AG04450 (cell line): ENCODE data around the gene RIPOR2. TPM values are rescaled to one million over a fixed set of nuclear protein-coding genes. Genes with fewer than 3 reads are reported as not detected.

ENCODE experiments used
- CTCF ChIA-PET: fragments of 300-600, 350-600 bp; formaldehyde crosslinking; extraction: SDS; loops from one replicate; lab custom pipeline; 2022; ENCODE audit warnings: antibody characterized with exemption, inconsistent platforms; lab: Charles Lee
- POLR2A ChIA-PET: fragments of 350-600 bp; formaldehyde crosslinking; extraction: SDS; loops from one replicate; lab custom pipeline; 2021; ENCODE audit warnings: antibody characterized with exemption, inconsistent platforms; lab: Yijun Ruan, JAX
- DNase-seq: peaks from one replicate; pipeline ENCODE4 v3.0.0-alpha.2; 2011; ENCODE audit warnings: low read depth, low spot score
- H3K27ac ChIP-seq: one replicate; pipeline ENCODE4 v1.5.1; 2012; ENCODE audit warnings: low read depth, low read length, control low read depth
- H3K27me3 ChIP-seq: one replicate; pipeline ENCODE4 v1.6.0; 2012; ENCODE audit warnings: low read length; ENCODE audit not compliant: control insufficient read depth, insufficient read depth
- H3K4me3 ChIP-seq: 2 replicates; pipeline ENCODE4 v1.5.1; 2011; ENCODE audit warnings: mild to moderate bottlenecking, low read depth, low read length, control low read depth
- H3K9me3 ChIP-seq: 2 replicates; pipeline ENCODE4 v1.5.1; 2012; ENCODE audit warnings: low read length; ENCODE audit not compliant: control insufficient read depth, insufficient read depth
- polyA minus RNA-seq: library from RNA; depleted of rRNA, polyadenylated mRNA; stranded (reverse); fragments of >200 nt; gene quantifications from 2 replicates; pipeline ENCODE4 v1.2.3, GENCODE V29; 2011; rRNA and poly(A)+ RNA removed
- polyA plus RNA-seq: library from polyadenylated mRNA; depleted of rRNA; stranded (reverse); fragments of >200 nt; gene quantifications from 2 replicates; pipeline ENCODE4 v1.2.3, GENCODE V29; 2011; rRNA removed
- TF ChIP-seq, protein P1 (sequence below): IDR thresholded peaks from 2 replicates; pipeline ENCODE4 v1.5.1; 2011; ENCODE audit warnings: low read depth, low read length, control low read depth, inconsistent platforms

The RIPOR2 gene, protein sequence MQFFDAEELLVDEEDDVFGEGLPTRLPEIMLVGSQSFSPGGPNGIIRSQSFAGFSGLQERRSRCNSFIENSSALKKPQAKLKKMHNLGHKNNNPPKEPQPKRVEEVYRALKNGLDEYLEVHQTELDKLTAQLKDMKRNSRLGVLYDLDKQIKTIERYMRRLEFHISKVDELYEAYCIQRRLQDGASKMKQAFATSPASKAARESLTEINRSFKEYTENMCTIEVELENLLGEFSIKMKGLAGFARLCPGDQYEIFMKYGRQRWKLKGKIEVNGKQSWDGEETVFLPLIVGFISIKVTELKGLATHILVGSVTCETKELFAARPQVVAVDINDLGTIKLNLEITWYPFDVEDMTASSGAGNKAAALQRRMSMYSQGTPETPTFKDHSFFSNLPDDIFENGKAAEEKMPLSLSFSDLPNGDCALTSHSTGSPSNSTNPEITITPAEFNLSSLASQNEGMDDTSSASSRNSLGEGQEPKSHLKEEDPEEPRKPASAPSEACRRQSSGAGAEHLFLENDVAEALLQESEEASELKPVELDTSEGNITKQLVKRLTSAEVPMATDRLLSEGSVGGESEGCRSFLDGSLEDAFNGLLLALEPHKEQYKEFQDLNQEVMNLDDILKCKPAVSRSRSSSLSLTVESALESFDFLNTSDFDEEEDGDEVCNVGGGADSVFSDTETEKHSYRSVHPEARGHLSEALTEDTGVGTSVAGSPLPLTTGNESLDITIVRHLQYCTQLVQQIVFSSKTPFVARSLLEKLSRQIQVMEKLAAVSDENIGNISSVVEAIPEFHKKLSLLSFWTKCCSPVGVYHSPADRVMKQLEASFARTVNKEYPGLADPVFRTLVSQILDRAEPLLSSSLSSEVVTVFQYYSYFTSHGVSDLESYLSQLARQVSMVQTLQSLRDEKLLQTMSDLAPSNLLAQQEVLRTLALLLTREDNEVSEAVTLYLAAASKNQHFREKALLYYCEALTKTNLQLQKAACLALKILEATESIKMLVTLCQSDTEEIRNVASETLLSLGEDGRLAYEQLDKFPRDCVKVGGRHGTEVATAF
- polyA plus RNA-seq (7.3 TPM in 2 replicates), polyA minus RNA-seq (10.6 and 10.9 TPM in 2 replicates)

- H3K4me3 ChIP-seq: no peak within 1 kb of the TSS
- TF ChIP-seq, protein P1, sequence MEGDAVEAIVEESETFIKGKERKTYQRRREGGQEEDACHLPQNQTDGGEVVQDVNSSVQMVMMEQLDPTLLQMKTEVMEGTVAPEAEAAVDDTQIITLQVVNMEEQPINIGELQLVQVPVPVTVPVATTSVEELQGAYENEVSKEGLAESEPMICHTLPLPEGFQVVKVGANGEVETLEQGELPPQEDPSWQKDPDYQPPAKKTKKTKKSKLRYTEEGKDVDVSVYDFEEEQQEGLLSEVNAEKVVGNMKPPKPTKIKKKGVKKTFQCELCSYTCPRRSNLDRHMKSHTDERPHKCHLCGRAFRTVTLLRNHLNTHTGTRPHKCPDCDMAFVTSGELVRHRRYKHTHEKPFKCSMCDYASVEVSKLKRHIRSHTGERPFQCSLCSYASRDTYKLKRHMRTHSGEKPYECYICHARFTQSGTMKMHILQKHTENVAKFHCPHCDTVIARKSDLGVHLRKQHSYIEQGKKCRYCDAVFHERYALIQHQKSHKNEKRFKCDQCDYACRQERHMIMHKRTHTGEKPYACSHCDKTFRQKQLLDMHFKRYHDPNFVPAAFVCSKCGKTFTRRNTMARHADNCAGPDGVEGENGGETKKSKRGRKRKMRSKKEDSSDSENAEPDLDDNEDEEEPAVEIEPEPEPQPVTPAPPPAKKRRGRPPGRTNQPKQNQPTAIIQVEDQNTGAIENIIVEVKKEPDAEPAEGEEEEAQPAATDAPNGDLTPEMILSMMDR: no peak
- no peaks in the 10 kb centered on the region for H3K9me3 ChIP-seq
- no peaks in the 10 kb centered on the region for H3K27me3 ChIP-seq
- no peak for DNase-seq
- H3K27ac ChIP-seq: no peak within 1 kb of the TSS
- ChIA-PET CTCF (interaction anchor here (1.4 to 1.5 kb wide), 2 partner anchors 83 to 135 kb away, joined by 5 to 6 read pairs; no protein-coding TSS in a partner anchor), POLR2A (no interaction called here)
Observed at GRCh38 chr6:24935366-24936152, at the start of gene RIPOR2. TSS of gene RIPOR2 (minus strand) at chr6:24935960. CDS start at chr6:24935898, 62 bp downstream.

DNA sequence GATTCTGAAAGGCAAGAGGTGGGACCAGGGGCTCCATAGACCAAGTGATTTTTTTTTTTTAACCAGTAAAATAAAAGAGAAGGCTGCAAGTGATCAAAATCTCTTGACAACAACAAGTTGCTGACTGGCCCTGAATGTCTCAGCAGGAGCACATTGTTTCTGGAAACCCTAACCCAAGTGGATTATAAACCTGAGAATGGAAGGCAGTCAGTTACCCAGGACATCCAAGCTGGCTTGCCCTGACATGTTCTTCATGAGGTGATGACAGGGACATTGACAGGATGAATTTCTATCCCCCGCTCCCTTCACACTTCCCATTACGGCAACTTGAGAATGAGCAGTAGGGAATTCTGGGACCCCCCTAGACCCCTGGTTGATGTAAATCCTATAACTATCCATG is 49.6 kb upstream of the RIPOR2 start:
- H3K27me3 ChIP-seq: no peaks in the 10 kb centered on the region
- no peak for DNase-seq
- ChIA-PET POLR2A (no interaction called here), CTCF (no interaction called here)
- H3K4me3 ChIP-seq: no peak overlapping the region
- no peak overlapping the region for H3K27ac ChIP-seq
- no peaks in the 10 kb centered on the region for H3K9me3 ChIP-seq
- TF ChIP-seq, protein P1: no peak

- Histone ChIP-seq H3K4me3 (no peak overlapping the region), H3K27me3 (no peaks in the 10 kb centered on the region), H3K9me3 (no peaks in the 10 kb centered on the region), H3K27ac (no peak overlapping the region)
- no peak for DNase-seq
- TF ChIP-seq, protein P1: no peak
- ChIA-PET POLR2A (interaction anchor here (0.6 kb wide), 1 partner anchor 179 kb away, joined by 6 read pairs; no protein-coding TSS in a partner anchor), CTCF (interaction anchor here (1.2 to 4.2 kb wide), 4 partner anchors 9 to 241 kb away, joined by 3 to 27 read pairs (median 6); no protein-coding TSS in a partner anchor)
Observed at GRCh38 chr6:24982231-24982630, 46.5 kb upstream of the RIPOR2 start.

DNA sequence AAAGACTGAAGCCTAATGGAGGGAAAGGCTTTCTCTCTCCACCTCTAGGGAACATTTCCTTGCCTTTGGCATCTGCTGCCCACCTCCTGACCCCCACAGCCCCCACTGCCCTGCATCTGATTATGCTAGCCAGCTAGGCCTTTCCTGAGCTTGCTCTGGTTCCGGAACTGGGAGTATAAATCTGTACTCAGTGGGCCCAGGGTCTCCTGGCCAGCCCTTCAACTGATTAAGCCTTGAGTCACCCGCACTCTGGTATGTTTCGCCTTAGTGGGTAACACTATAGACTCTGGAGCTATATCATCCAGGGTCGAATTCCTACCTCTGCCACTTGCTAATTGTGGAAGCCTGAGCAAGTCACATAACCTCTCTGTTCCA is 45.6 kb upstream of the RIPOR2 start:
- Histone ChIP-seq H3K9me3 (no peaks in the 10 kb centered on the region), H3K4me3 (no peak overlapping the region), H3K27me3 (no peaks in the 10 kb centered on the region), H3K27ac (no peak overlapping the region)
- ChIA-PET POLR2A (interaction anchor here (0.6 kb wide), 1 partner anchor 179 kb away, joined by 6 read pairs; no protein-coding TSS in a partner anchor), CTCF (interaction anchor here (1.4 to 4.2 kb wide), 3 partner anchors 10 to 90 kb away, joined by 3 to 27 read pairs (median 7); no protein-coding TSS in a partner anchor)
- TF ChIP-seq, protein P1: no peak
- DNase-seq: no peak
